ENCODE measurements around the gene PTCH2. TPM values are rescaled to one million over a fixed set of nuclear protein-coding genes. Genes with fewer than 3 reads are reported as not detected.
A peak's percentile ranks its signal among the peaks of the same experiment; 100 is the strongest.

The PTCH2 gene
- total RNA-seq, 3 donors from 2014 or later, result 0.32 to 2.2 (median 1.3) TPM

- no peak overlapping the region for H3K27ac ChIP-seq
- no peak for DNase-seq (ENCODE audit: low spot score in 2 of 2)
- TF ChIP-seq POLR2AphosphoS5 (IDR thresholded peaks at IDR 0.05) (no peak), POLR2A (IDR thresholded peaks at IDR 0.05) (no peak), CTCF (IDR thresholded peaks at IDR 0.05) (no peak)
- H3K4me3 ChIP-seq, result no peak overlapping the region
- no peaks in the 10 kb centered on the region for H3K27me3 ChIP-seq
- H3K36me3 ChIP-seq, result no peaks in the 10 kb centered on the region
- H3K9me3 ChIP-seq, result no peaks in the 10 kb centered on the region
- no peaks in the 10 kb centered on the region for H3K4me1 ChIP-seq
- intact Hi-C loops (cut with DNase I; ENCODE audit: low total_unique reads), result no loop called here
Measured at GRCh38 chr1:44790968-44791801, 51.9 kb downstream of the PTCH2 start.

GRCh38 chr1:44788120-44788860 lies 54.8 kb downstream of the PTCH2 start, which contains the start of gene BEST4:
TSS of gene BEST4 (minus strand) at chr1:44788170. CDS start at chr1:44787705, 465 bp downstream.
- Histone ChIP-seq H3K36me3 (no peaks in the 10 kb centered on the region), H3K27ac (no peak within 1 kb of the TSS), H3K9me3 (no peaks in the 10 kb centered on the region), H3K27me3 (no peaks in the 10 kb centered on the region), H3K4me1 (peaks cover 0 to 12% of the 10 kb centered on the region in 2 donors), H3K4me3 (no peak within 1 kb of the TSS)
- intact Hi-C loops (cut with DNase I; ENCODE audit: low total_unique reads), result no loop called here
- no peak for DNase-seq (ENCODE audit: low spot score in 2 of 2)
- TF ChIP-seq CTCF (IDR thresholded peaks at IDR 0.05) (no peak), POLR2AphosphoS5 (IDR thresholded peaks at IDR 0.05) (no peak), POLR2A (IDR thresholded peaks at IDR 0.05) (no peak)

- intact Hi-C loops (cut with DNase I; ENCODE audit: low total_unique reads), result no loop called here
- no peak overlapping the region for H3K4me3 ChIP-seq
Measured at GRCh38 chr1:44787506-44787905, 55.5 kb downstream of the PTCH2 start.

GRCh38 chr1:44786841-44787426 lies 56.1 kb downstream of the PTCH2 start:
- Histone ChIP-seq H3K36me3 (no peaks in the 10 kb centered on the region), H3K4me1 (peaks cover 0 to 12% of the 10 kb centered on the region in 2 donors), H3K27ac (peak overlapping the region; percentile 70 to 77), H3K9me3 (no peaks in the 10 kb centered on the region), H3K4me3 (peak overlapping the region in 2 of 3 donors; percentile 57 to 69), H3K27me3 (no peaks in the 10 kb centered on the region)
- DNase-seq (ENCODE audit: low spot score in 2 of 2), result no peak
- TF ChIP-seq POLR2AphosphoS5 (IDR thresholded peaks at IDR 0.05), result no peak
- no peak for TF ChIP-seq CTCF (IDR thresholded peaks at IDR 0.05)
- TF ChIP-seq POLR2A (IDR thresholded peaks at IDR 0.05), result no peak
- intact Hi-C loops (cut with DNase I; ENCODE audit: low total_unique reads), result no loop called here

More at GRCh38 chr1:44787506-44787905, 55.5 kb downstream of the PTCH2 start:
- no peak for DNase-seq (ENCODE audit: low spot score in 2 of 2)
- Histone ChIP-seq H3K27ac (no peak overlapping the region), H3K4me1 (peaks cover 0 to 12% of the 10 kb centered on the region in 2 donors), H3K36me3 (no peaks in the 10 kb centered on the region), H3K9me3 (no peaks in the 10 kb centered on the region), H3K27me3 (no peaks in the 10 kb centered on the region)
- no peak for TF ChIP-seq POLR2AphosphoS5 (IDR thresholded peaks at IDR 0.05)

- DNase-seq (ENCODE audit: low spot score in 2 of 2), result no peak
- TF ChIP-seq POLR2A (IDR thresholded peaks at IDR 0.05) (no peak), POLR2AphosphoS5 (IDR thresholded peaks at IDR 0.05) (peak in 1 of 3 donors; percentile 40), CTCF (IDR thresholded peaks at IDR 0.05) (peak; percentile 99 to 100 (median 99))
- H3K4me1 ChIP-seq, result peaks cover 0 to 12% of the 10 kb centered on the region in 2 donors
- no peaks in the 10 kb centered on the region for H3K36me3 ChIP-seq
- H3K4me3 ChIP-seq, result peak overlapping the region; percentile 44 to 69 (median 57)
- H3K27ac ChIP-seq, result peak overlapping the region; percentile 70 to 77
- intact Hi-C loops (cut with DNase I; ENCODE audit: low total_unique reads), result no loop called here
- no peaks in the 10 kb centered on the region for H3K9me3 ChIP-seq
- H3K27me3 ChIP-seq, result no peaks in the 10 kb centered on the region
Measured at GRCh38 chr1:44786138-44786840, 56.8 kb downstream of the PTCH2 start.
